Stimulated activated CD8-positive, alpha-beta memory T cell treated with anti-CD3 and anti-CD28 coated beads, Interleukin-15, amount 100 ng/mL, for 48 hours (primary cell): ENCODE measurements around the gene MOK.

ENCODE experiments used
- DNase-seq, 2 donors: peaks; one replicate each; pipeline ENCODE4 v3.0.0-alpha.2; 2020; ENCODE audit warnings: low read depth in 2 of 2

Gene MOK

GRCh38 chr14:102225386-102225785 is 79.6 kb downstream of the MOK start:
- no peak for DNase-seq

GRCh38 chr14:102223682-102224081 is 81.3 kb downstream of the MOK start:
- DNase-seq, result no peak

- DNase-seq, result no peak
Measured at GRCh38 chr14:102222751-102223150, 82.2 kb downstream of the MOK start.

GRCh38 chr14:102222009-102222575 is 82.9 kb downstream of the MOK start:
- no peak for DNase-seq

GRCh38 chr14:102221026-102221425 is 83.9 kb downstream of the MOK start:
- no peak for DNase-seq

GRCh38 chr14:102220031-102220430 is 84.9 kb downstream of the MOK start:
- DNase-seq, result no peak

GRCh38 chr14:102219316-102219715 is 85.6 kb downstream of the MOK start:
- DNase-seq, result no peak

- no peak for DNase-seq
Measured at GRCh38 chr14:102218688-102219087, 86.3 kb downstream of the MOK start.

GRCh38 chr14:102217987-102218421 is 87.0 kb downstream of the MOK start:
- DNase-seq, result no peak

- DNase-seq, result no peak
Measured at GRCh38 chr14:102217399-102217798, 87.6 kb downstream of the MOK start.

- DNase-seq, result no peak
Measured at GRCh38 chr14:102215576-102216250, 89.3 kb downstream of the MOK start.

GRCh38 chr14:102215071-102215470 is 89.9 kb downstream of the MOK start:
- DNase-seq, result no peak

- DNase-seq, result no peak
Measured at GRCh38 chr14:102213984-102214658, 90.8 kb downstream of the MOK start.

- no peak for DNase-seq
Measured at GRCh38 chr14:102213470-102213869, 91.5 kb downstream of the MOK start.

- no peak for DNase-seq
Measured at GRCh38 chr14:102212845-102213244, 92.1 kb downstream of the MOK start.

- DNase-seq, result no peak
Measured at GRCh38 chr14:102212356-102212755, 92.6 kb downstream of the MOK start.

GRCh38 chr14:102211240-102211639 is 93.7 kb downstream of the MOK start:
- no peak for DNase-seq

- DNase-seq, result no peak
Measured at GRCh38 chr14:102210421-102211042, 94.4 kb downstream of the MOK start.

- DNase-seq, result no peak
Measured at GRCh38 chr14:102209224-102209966, 95.6 kb downstream of the MOK start.

- no peak for DNase-seq
Measured at GRCh38 chr14:102208741-102209140, 96.2 kb downstream of the MOK start.

GRCh38 chr14:102207831-102208365 is 97.1 kb downstream of the MOK start:
- no peak for DNase-seq

GRCh38 chr14:102206918-102207317 is 98.0 kb downstream of the MOK start:
- DNase-seq, result no peak
